A549 (cell line): ENCODE measurements around the gene CUX1. TPM values are rescaled to one million over a fixed set of nuclear protein-coding genes. Genes with fewer than 3 reads are reported as not detected.

Source experiments
- ATAC-seq, 2 experiments: fragments of 200-7000 bp in 1 of 2; fragments of >200 bp in 1 of 2; cut with Nextera tagmentation in 1 of 2; cut with Tn5 transposase in 1 of 2; 3 replicates each; pipeline versions ENCODE4 v1.8.0 to v1.9.1; 2018 to 2020; ENCODE audit warnings: mild to moderate bottlenecking in 1 of 2, moderate library complexity in 1 of 2
- CTCF ChIA-PET: fragments of 300-600 bp; sonication (Branson Sonifier 250); formaldehyde crosslinking; extraction: SDS; loops from one replicate; lab custom pipeline; 2021; ENCODE audit warnings: antibody characterized with exemption, inconsistent platforms; lab: Yijun Ruan, JAX
- POLR2A ChIA-PET: fragments of 350-600 bp; formaldehyde crosslinking; extraction: SDS; loops from one replicate; lab custom pipeline; 2021; ENCODE audit warnings: antibody characterized with exemption, inconsistent platforms; lab: Yijun Ruan, JAX
- DNase-seq, 2 experiments: peaks; one replicate each; pipeline versions ENCODE4 v3.0.0 to v3.0.0-alpha.2; 2011 to 2016; ENCODE audit warnings: low read depth in 1 of 2, low spot score in 1 of 2
- FAIRE-seq: peaks from 2 replicates; lab custom pipeline; 2011; peaks lifted over from hg19 to GRCh38; lab: Jason Lieb, UNC
- H3K27ac ChIP-seq, 2 experiments: fragments of >200 bp; sonication (Bioruptor Twin); formaldehyde crosslinking; 3 replicates each; pipeline ENCODE4 v1.5.1; 2016 to 2017
- H3K4me1 ChIP-seq: fragments of >200 bp; sonication (Bioruptor Twin); formaldehyde crosslinking; 3 replicates; pipeline ENCODE4 v1.6.1; 2016
- H3K4me2 ChIP-seq: fragments of >200 bp; sonication (Bioruptor Twin); formaldehyde crosslinking; 3 replicates; pipeline ENCODE4 v1.6.1; 2016
- H3K4me3 ChIP-seq: fragments of >200 bp; sonication (Bioruptor Twin); formaldehyde crosslinking; 3 replicates; pipeline ENCODE4 v1.5.1; 2016
- H3K9me3 ChIP-seq: fragments of >200 bp; sonication (Bioruptor Twin); formaldehyde crosslinking; 3 replicates; pipeline ENCODE4 v1.6.1; 2016
- CEBPB ChIP-seq, 2 experiments: fragments of >200 bp in 1 of 2; sonication (Bioruptor Twin) in 1 of 2; formaldehyde crosslinking in 1 of 2; IDR thresholded peaks; 2 replicates each; pipeline ENCODE4 v1.6.1; 2012 to 2016
- CHD4 ChIP-seq: fragments of 200-600 bp; sonication (generic); IDR thresholded peaks from 2 replicates; pipeline ENCODE4 v1.6.1; 2016; ENCODE audit warnings: antibody characterized with exemption, mild to moderate bottlenecking, borderline replicate concordance
- E2F6 ChIP-seq: IDR thresholded peaks from 2 replicates; pipeline ENCODE4 v1.6.1; 2012; ENCODE audit warnings: low read depth, borderline replicate concordance
- EHF ChIP-seq: fragments of 250-450 bp; sonication (Bioruptor Pico); IDR thresholded peaks from 2 replicates; pipeline ENCODE4 v1.5.0; 2020; ENCODE audit warnings: mild to moderate bottlenecking
- EP300 ChIP-seq, 2 experiments: fragments of >200 bp; sonication (Bioruptor Twin); formaldehyde crosslinking; IDR thresholded peaks; 2 replicates in 1 of 2; 3 replicates in 1 of 2; pipeline ENCODE4 v1.6.1; 2016 to 2017
- GATA3 ChIP-seq: IDR thresholded peaks from 2 replicates; pipeline ENCODE4 v1.6.1; 2012; ENCODE audit warnings: borderline replicate concordance
- HDAC2 ChIP-seq: fragments of 200-600 bp; sonication (generic); IDR thresholded peaks from 2 replicates; pipeline ENCODE4 v1.6.1; 2016
- HEYL ChIP-seq: fragments of 250-450 bp; sonication (Bioruptor Pico); IDR thresholded peaks from 2 replicates; pipeline ENCODE4 v1.8.0; 2021; ENCODE audit warnings: mild to moderate bottlenecking, moderate library complexity
- HOXB13 ChIP-seq: fragments of 250-450 bp; sonication (Bioruptor Pico); IDR thresholded peaks from 2 replicates; pipeline ENCODE4 v1.5.0; 2020; ENCODE audit warnings: low read depth, mild to moderate bottlenecking, moderate library complexity
- HOXB5 ChIP-seq: fragments of 250-450 bp; sonication (Bioruptor Pico); IDR thresholded peaks from 2 replicates; pipeline ENCODE4 v1.5.0; 2020; ENCODE audit warnings: mild to moderate bottlenecking, moderate library complexity
- JUN ChIP-seq, 2 experiments: fragments of >200 bp; sonication (Bioruptor Twin); formaldehyde crosslinking; IDR thresholded peaks; 2 replicates in 1 of 2; 3 replicates in 1 of 2; pipeline ENCODE4 v1.6.1; 2016 to 2017
- JUNB ChIP-seq: fragments of >200 bp; sonication (Bioruptor Twin); formaldehyde crosslinking; IDR thresholded peaks from 2 replicates; pipeline ENCODE4 v1.6.1; 2016
- KDM1A ChIP-seq: fragments of 200-600 bp; sonication (generic); IDR thresholded peaks from 2 replicates; pipeline ENCODE4 v1.6.1; 2016; ENCODE audit warnings: low read depth, mild to moderate bottlenecking
- KDM5A ChIP-seq: fragments of 200-600 bp; sonication (generic); IDR thresholded peaks from 2 replicates; pipeline ENCODE4 v1.6.1; 2016; ENCODE audit warnings: antibody characterized with exemption, mild to moderate bottlenecking
- MAFK ChIP-seq: fragments of 450-650 bp; IDR thresholded peaks from 2 replicates; pipeline ENCODE4 v1.6.1; 2014; ENCODE audit not compliant: partially characterized antibody
- PBX3 ChIP-seq: IDR thresholded peaks from 2 replicates; pipeline ENCODE4 v1.6.1; 2012
- POLR2AphosphoS2 ChIP-seq: conservative IDR thresholded peaks from 2 replicates; pipeline ENCODE4 v1.6.1; 2012; ENCODE audit warnings: low read length, improper control_type of control experiment, inconsistent platforms
- RAD21 ChIP-seq, 2 experiments: fragments of >200 bp in 1 of 2; sonication (Bioruptor Twin) in 1 of 2; formaldehyde crosslinking in 1 of 2; IDR thresholded peaks in 1 of 2; conservative IDR thresholded peaks in 1 of 2; 2 replicates in 1 of 2; 3 replicates in 1 of 2; pipeline ENCODE4 v1.6.1; 2012 to 2018; ENCODE audit warnings: inconsistent platforms in 1 of 2
- RCOR1 ChIP-seq: fragments of 150-350 bp; IDR thresholded peaks from 2 replicates; pipeline ENCODE4 v1.6.1; 2014; ENCODE audit warnings: antibody characterized with exemption, low read length, low read depth
- RFX5 ChIP-seq: fragments of 450-650 bp; IDR thresholded peaks from 2 replicates; pipeline ENCODE4 v1.7.1; 2014; ENCODE audit warnings: antibody characterized with exemption, mild to moderate bottlenecking, moderate library complexity
- SMC3 ChIP-seq: fragments of >200 bp; sonication (Bioruptor Twin); formaldehyde crosslinking; IDR thresholded peaks from 3 replicates; pipeline ENCODE4 v1.6.1; 2018; ENCODE audit warnings: inconsistent platforms
- SREBF2 ChIP-seq: fragments of 450-650 bp; IDR thresholded peaks from 2 replicates; pipeline ENCODE4 v1.6.1; 2014; ENCODE audit warnings: mild to moderate bottlenecking, moderate library complexity
- TFCP2L1 ChIP-seq: fragments of 250-450 bp; sonication (Bioruptor Pico); IDR thresholded peaks from 2 replicates; pipeline ENCODE4 v1.5.0; 2021; ENCODE audit warnings: mild to moderate bottlenecking
- ZC3H11A ChIP-seq: fragments of 450-650 bp; IDR thresholded peaks from 2 replicates; pipeline ENCODE4 v1.6.1; 2014; ENCODE audit warnings: antibody characterized with exemption, mild to moderate bottlenecking
- ZNF302 ChIP-seq: fragments of 250-450 bp; sonication (Bioruptor Pico); IDR thresholded peaks from 2 replicates; pipeline ENCODE4 v1.9.0; 2021; ENCODE audit warnings: inconsistent platforms, mild to moderate bottlenecking, moderate library complexity
- ZSCAN20 ChIP-seq: fragments of 250-450 bp; sonication (Bioruptor Pico); IDR thresholded peaks from 2 replicates; pipeline ENCODE4 v1.8.0; 2022; ENCODE audit warnings: mild to moderate bottlenecking, moderate library complexity
- WGBS: methylation state at CpG from one replicate; pipeline ENCODE4 v1.1.6; 2017; ENCODE audit errors: missing lambda C conversion rate; 5-methylcytosine and 5-hydroxymethylcytosine counted together
- polyA plus RNA-seq, 4 experiments: library from polyadenylated mRNA; depleted of rRNA in 3 of 4; stranded (reverse); fragments of >200 nt; fragmentation: RNase III in 1 of 4; extraction: RNeasy Plus Mini Kit Qiagen cat#74134 plus additional on column Dnase treatment in 1 of 4; gene quantifications; 2 replicates in 3 of 4; 3 replicates in 1 of 4; pipeline ENCODE4 v1.2.3, GENCODE V29; 2011 to 2017
- TF ChIP-seq, protein P1 (sequence below): fragments of >200 bp; sonication (Bioruptor Twin); formaldehyde crosslinking; IDR thresholded peaks from 3 replicates; pipeline ENCODE4 v1.6.1; 2016
- TF ChIP-seq, protein P2 (sequence below): fragments of 250-450 bp; sonication (Bioruptor Pico); IDR thresholded peaks from 2 replicates; pipeline ENCODE4 v1.5.0; 2020; ENCODE audit warnings: low read depth, mild to moderate bottlenecking, moderate library complexity
- TF ChIP-seq, protein P3 (sequence below): fragments of 450-650 bp; IDR thresholded peaks from 2 replicates; pipeline ENCODE4 v1.6.1; 2014; ENCODE audit warnings: antibody characterized with exemption

Gene CUX1
- polyA plus RNA-seq, 2 of the 4 experiments (the other 2 are of a cell fraction), result 32.7 to 33.4 TPM

DNA sequence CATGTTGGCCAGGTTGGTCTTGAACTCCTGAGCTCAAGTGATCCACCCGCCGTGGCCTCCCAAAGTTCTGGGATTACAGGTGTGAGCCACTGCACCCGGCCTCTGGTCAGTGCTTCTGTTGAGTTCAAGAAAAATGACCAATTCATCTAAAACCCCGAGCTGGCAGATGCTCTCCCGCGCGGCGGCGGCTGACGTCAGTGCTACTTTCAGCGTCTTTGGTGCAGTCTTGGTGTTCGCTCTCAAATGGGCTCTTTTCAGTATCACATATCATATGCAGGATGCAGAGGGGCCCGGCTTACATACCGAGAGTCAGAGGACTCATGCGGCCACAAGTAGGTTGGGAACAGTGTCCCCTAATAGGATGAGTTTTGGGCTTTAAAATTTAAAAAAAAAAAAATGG, 125.9 kb downstream of the CUX1 start:
- Histone ChIP-seq H3K27ac (peak overlapping the region; percentile 94 to 96), H3K9me3 (peaks cover 5% of the 10 kb centered on the region; the same call in 1 of the 3 replicates), H3K4me3 (no peak overlapping the region), H3K4me2 (peak overlapping the region; percentile 80), H3K4me1 (peaks cover 56% of the 10 kb centered on the region)
- ChIA-PET POLR2A (no interaction called here), CTCF (interaction anchor here (1.4 kb wide), 1 partner anchor 56 kb away, joined by 3 read pairs; no protein-coding TSS in a partner anchor)
- DNase-seq, result no peak
- FAIRE-seq, result no peak
- 99% methylated on average over 14 of the region's 15 CpGs for WGBS
- no peak for TF ChIP-seq KDM1A
- TF ChIP-seq ZC3H11A, result no peak
- TF ChIP-seq ZSCAN20 (CRISPR knock-in tag), result no peak
- no peak for TF ChIP-seq GATA3
- TF ChIP-seq ZNF302 (CRISPR knock-in tag), result no peak
- TF ChIP-seq, protein P1, sequence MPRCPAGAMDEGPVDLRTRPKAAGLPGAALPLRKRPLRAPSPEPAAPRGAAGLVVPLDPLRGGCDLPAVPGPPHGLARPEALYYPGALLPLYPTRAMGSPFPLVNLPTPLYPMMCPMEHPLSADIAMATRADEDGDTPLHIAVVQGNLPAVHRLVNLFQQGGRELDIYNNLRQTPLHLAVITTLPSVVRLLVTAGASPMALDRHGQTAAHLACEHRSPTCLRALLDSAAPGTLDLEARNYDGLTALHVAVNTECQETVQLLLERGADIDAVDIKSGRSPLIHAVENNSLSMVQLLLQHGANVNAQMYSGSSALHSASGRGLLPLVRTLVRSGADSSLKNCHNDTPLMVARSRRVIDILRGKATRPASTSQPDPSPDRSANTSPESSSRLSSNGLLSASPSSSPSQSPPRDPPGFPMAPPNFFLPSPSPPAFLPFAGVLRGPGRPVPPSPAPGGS, result no peak
- no peak for TF ChIP-seq HOXB13 (CRISPR knock-in tag)
- no peak for TF ChIP-seq KDM5A
- no peak for TF ChIP-seq HEYL (CRISPR knock-in tag)
- no peak for TF ChIP-seq RAD21 (conservative IDR thresholded peaks at IDR 0.05 in 1 of 2, IDR thresholded peaks at IDR 0.05 in 1 of 2)
- TF ChIP-seq, protein P2, sequence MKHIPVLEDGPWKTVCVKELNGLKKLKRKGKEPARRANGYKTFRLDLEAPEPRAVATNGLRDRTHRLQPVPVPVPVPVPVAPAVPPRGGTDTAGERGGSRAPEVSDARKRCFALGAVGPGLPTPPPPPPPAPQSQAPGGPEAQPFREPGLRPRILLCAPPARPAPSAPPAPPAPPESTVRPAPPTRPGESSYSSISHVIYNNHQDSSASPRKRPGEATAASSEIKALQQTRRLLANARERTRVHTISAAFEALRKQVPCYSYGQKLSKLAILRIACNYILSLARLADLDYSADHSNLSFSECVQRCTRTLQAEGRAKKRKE (CRISPR knock-in tag), result no peak
- TF ChIP-seq MAFK, result no peak
- TF ChIP-seq CHD4, result no peak
- TF ChIP-seq EP300 (IDR thresholded peaks at IDR 0.05), result no peak
- TF ChIP-seq POLR2AphosphoS2, result no peak
- TF ChIP-seq HOXB5 (CRISPR knock-in tag), result no peak
- no peak for TF ChIP-seq JUN (IDR thresholded peaks at IDR 0.05)
- TF ChIP-seq EHF (CRISPR knock-in tag), result no peak
- ATAC-seq, result no peak

- 95% methylated on average over 13 of the region's 14 CpGs for WGBS
- no peak for FAIRE-seq
- DNase-seq, result no peak
- TF ChIP-seq JUNB, result no peak
- no peak for TF ChIP-seq HDAC2
- TF ChIP-seq PBX3, result no peak
- no peak for TF ChIP-seq JUN (IDR thresholded peaks at IDR 0.05)
- TF ChIP-seq KDM5A, result no peak
- TF ChIP-seq SMC3, result no peak
- TF ChIP-seq TFCP2L1 (CRISPR knock-in tag), result no peak
- TF ChIP-seq SREBF2, result no peak
- no peak for TF ChIP-seq GATA3
- TF ChIP-seq, protein P3, sequence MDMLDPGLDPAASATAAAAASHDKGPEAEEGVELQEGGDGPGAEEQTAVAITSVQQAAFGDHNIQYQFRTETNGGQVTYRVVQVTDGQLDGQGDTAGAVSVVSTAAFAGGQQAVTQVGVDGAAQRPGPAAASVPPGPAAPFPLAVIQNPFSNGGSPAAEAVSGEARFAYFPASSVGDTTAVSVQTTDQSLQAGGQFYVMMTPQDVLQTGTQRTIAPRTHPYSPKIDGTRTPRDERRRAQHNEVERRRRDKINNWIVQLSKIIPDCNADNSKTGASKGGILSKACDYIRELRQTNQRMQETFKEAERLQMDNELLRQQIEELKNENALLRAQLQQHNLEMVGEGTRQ, result no peak
- TF ChIP-seq RCOR1, result no peak
- TF ChIP-seq, protein P2 (CRISPR knock-in tag), result no peak
- no peak for TF ChIP-seq E2F6
- TF ChIP-seq RFX5, result no peak
- no peak for TF ChIP-seq CEBPB (IDR thresholded peaks at IDR 0.05)
- TF ChIP-seq, all 56 proteins: peak for 0
- ChIA-PET CTCF (interaction anchor here (1.4 kb wide), 1 partner anchor 55 kb away, joined by 3 read pairs; no protein-coding TSS in a partner anchor), POLR2A (no interaction called here)
- H3K4me3 ChIP-seq, result no peak overlapping the region
- H3K27ac ChIP-seq, result peak overlapping the region; percentile 94 to 96; a peak in 4 of 6 replicates
- no peak for ATAC-seq
- peaks cover 56% of the 10 kb centered on the region for H3K4me1 ChIP-seq
- no peak overlapping the region for H3K4me2 ChIP-seq
- H3K9me3 ChIP-seq, result peaks cover 4% of the 10 kb centered on the region; the same call in 1 of the 3 replicates
Measured at GRCh38 chr7:101943889-101944600, 126.6 kb downstream of the CUX1 start.
